Measurements from ENCODE around the gene SUSD3.

Gene SUSD3

DNA sequence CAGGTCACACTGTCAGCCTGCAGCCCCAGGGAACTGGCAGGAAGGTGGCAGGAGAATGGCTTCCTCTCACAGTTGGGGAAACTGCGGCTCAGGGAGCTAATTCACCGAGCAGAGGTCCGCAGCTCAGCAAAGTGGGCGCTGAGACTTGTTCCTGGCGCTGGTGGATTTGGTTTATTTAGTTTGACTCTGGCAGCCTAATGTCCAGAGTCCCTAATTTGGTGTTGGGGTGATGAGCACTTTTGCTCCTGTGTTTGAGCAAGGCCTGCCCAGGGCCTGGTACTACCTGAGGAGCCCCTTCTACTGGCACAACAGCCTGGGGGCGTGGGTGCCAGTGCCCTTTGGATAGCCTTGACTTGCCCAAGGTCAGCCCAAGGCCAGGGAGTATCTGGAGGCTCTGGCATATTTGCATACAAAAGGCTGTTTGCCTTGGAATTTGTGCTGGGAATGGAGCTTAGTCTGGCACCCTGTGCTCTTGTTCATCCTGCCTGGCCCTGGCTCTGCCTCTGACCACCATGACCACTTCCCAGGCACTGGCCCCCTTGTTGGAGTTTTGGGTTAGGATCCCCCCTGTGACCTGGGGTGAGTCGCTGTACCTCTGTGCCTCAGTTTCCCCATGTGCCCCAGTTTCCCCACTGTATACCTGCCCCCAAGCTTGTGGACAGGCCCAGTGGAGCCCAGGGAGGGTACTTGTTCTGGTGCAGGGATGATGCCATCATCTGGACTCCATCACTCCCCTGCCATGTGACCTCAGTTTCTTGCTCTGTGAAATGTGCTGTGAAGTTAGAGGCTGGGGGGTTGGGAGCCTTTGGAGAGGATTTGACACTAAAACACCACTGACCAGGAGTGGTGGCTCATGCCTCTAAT is 1.4 kb downstream of the SUSD3 start:
- H3K9me3 ChIP-seq (ENCODE audit: control insufficient read depth, low read length): no peaks in the 10 kb centered on the region
- no peaks in the 10 kb centered on the region for H3K79me2 ChIP-seq
- TF ChIP-seq, protein P1, sequence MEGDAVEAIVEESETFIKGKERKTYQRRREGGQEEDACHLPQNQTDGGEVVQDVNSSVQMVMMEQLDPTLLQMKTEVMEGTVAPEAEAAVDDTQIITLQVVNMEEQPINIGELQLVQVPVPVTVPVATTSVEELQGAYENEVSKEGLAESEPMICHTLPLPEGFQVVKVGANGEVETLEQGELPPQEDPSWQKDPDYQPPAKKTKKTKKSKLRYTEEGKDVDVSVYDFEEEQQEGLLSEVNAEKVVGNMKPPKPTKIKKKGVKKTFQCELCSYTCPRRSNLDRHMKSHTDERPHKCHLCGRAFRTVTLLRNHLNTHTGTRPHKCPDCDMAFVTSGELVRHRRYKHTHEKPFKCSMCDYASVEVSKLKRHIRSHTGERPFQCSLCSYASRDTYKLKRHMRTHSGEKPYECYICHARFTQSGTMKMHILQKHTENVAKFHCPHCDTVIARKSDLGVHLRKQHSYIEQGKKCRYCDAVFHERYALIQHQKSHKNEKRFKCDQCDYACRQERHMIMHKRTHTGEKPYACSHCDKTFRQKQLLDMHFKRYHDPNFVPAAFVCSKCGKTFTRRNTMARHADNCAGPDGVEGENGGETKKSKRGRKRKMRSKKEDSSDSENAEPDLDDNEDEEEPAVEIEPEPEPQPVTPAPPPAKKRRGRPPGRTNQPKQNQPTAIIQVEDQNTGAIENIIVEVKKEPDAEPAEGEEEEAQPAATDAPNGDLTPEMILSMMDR (IDR thresholded peaks at IDR 0.05): no peak
- no peaks in the 10 kb centered on the region for H3K4me1 ChIP-seq
- no peak overlapping the region for H3K4me2 ChIP-seq (ENCODE audit: low read length)
- H3K4me3 ChIP-seq (ENCODE audit: low read depth, low read length): no peak overlapping the region
- no peaks in the 10 kb centered on the region for H3K27me3 ChIP-seq (ENCODE audit: control insufficient read depth, insufficient read depth, low read length)
- H3K36me3 ChIP-seq (ENCODE audit: control insufficient read depth, insufficient read depth, low read length): no peaks in the 10 kb centered on the region
- no peak overlapping the region for H3K9ac ChIP-seq
- H2AFZ ChIP-seq: no peak overlapping the region
- no peak overlapping the region for H3K27ac ChIP-seq

DNA sequence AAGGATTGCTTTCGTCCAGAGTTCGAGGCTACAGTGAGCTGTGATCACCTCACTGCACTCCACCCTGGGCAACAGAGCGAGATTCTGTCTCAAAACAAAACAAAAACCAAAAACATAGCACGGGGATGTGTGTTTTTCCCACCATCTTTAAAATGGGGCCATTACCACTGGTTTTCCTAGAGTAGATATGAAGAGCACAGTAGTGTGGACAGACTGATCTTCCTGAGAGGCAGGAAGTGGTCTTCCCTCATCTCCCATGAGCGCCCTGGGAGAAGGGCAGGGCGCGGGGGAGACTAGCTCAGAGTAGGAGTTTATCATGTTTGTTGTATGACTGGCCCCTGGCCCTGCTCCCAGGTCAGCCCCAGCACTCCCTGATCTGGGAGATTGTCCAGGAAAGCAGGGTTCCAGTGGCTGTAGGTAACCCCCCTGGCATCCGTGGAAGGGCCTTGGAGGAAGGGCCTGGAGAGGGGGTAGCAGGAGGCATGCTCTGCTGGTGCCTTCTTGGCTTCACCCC is 2.3 kb downstream of the SUSD3 start:
- Histone ChIP-seq H3K9ac (no peak overlapping the region), H3K27me3 (ENCODE audit: control insufficient read depth, insufficient read depth, low read length) (no peaks in the 10 kb centered on the region), H3K79me2 (no peaks in the 10 kb centered on the region), H3K4me1 (no peaks in the 10 kb centered on the region), H3K4me2 (ENCODE audit: low read length) (no peak overlapping the region), H3K36me3 (ENCODE audit: control insufficient read depth, insufficient read depth, low read length) (no peaks in the 10 kb centered on the region), H3K9me3 (ENCODE audit: control insufficient read depth, low read length) (no peaks in the 10 kb centered on the region), H3K27ac (no peak overlapping the region), H3K4me3 (ENCODE audit: low read depth, low read length) (no peak overlapping the region), H2AFZ (no peak overlapping the region)
- TF ChIP-seq, protein P1 (IDR thresholded peaks at IDR 0.05): no peak

DNA sequence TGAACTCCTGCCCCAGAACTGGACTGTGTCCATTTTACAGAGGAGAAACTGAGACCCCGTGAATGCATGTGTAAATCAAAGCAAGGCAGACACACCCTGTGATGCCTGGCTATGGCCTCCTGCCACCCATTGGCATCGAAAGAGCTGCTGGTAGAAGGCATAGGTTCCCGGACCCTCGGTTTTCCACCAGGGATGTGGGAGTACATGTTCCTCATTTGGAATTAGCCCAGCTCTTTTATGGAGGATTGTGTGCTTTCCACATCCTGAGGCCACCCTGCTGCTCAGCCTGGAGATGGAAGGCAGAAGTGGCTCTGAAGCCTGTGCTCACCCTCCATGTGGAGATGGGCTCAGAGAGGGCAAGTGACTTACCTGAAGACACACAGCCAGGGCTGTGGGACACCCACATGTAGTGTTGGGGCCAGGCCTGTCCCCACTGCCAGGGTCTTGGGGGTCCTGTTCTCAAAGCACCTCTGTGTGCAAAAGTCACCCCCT is 2.8 kb downstream of the SUSD3 start:
- Histone ChIP-seq H3K27me3 (ENCODE audit: control insufficient read depth, insufficient read depth, low read length) (no peaks in the 10 kb centered on the region), H3K79me2 (no peaks in the 10 kb centered on the region), H3K4me1 (no peaks in the 10 kb centered on the region), H3K9ac (no peak overlapping the region), H3K27ac (no peak overlapping the region), H3K4me3 (ENCODE audit: low read depth, low read length) (no peak overlapping the region), H3K36me3 (ENCODE audit: control insufficient read depth, insufficient read depth, low read length) (no peaks in the 10 kb centered on the region), H3K4me2 (ENCODE audit: low read length) (no peak overlapping the region), H3K9me3 (ENCODE audit: control insufficient read depth, low read length) (no peaks in the 10 kb centered on the region), H2AFZ (no peak overlapping the region)
- TF ChIP-seq, protein P1 (IDR thresholded peaks at IDR 0.05): no peak

DNA sequence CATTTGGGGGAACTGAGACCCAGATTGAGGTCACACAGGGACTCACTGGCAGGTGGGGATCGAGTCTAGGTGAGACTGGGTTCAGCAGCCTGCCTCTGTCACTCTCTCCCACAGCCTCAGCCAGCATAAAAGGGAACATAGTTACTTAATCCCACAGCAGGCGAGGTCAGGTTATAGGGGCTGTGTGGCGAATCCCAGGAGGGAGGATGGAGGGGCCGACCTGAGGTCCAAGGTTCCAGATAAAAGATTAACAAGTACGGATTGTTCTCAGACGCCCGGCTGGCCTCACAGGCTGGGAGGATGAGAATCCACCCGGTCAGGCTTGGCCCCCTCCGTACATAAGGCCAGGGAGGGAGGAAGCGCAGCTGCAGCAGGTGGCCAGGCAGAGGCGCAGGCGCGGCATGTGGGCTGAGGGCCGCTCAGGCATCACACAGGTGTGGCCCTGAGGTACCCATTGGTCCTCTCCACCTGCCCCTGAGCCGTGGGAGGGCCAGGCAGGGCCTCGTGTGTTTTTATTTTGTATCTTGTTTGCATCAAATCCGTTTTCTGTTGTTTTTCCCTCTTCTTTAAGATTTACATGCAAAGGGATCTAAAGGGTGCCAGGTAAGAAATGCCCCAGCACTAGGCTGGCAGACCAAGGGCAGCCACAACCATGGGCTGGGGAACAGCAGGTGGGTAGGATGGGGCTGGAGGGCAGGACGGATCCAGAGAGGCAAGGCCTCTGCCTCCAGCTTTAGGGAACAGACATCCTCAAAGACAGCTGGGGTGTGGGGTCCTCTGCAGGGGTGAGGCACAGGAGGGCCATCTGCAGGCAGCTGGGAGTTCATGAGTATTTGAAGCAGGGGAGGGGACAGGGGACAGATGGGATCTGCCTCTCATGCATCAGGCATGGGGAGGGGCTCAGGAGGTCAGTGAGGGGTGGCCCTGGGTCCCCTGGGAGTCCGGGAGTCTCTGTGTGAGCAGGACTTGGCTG is 3.6 kb downstream of the SUSD3 start:
- no peak overlapping the region for H2AFZ ChIP-seq
- no peak overlapping the region for H3K4me2 ChIP-seq (ENCODE audit: low read length)
- no peaks in the 10 kb centered on the region for H3K9me3 ChIP-seq (ENCODE audit: control insufficient read depth, low read length)
- TF ChIP-seq, protein P1 (IDR thresholded peaks at IDR 0.05): no peak
- H3K36me3 ChIP-seq (ENCODE audit: control insufficient read depth, insufficient read depth, low read length): no peaks in the 10 kb centered on the region
- no peak overlapping the region for H3K27ac ChIP-seq
- no peaks in the 10 kb centered on the region for H3K79me2 ChIP-seq
- H3K9ac ChIP-seq: no peak overlapping the region
- H3K4me1 ChIP-seq: no peaks in the 10 kb centered on the region
- H3K27me3 ChIP-seq (ENCODE audit: control insufficient read depth, insufficient read depth, low read length): no peaks in the 10 kb centered on the region
- H3K4me3 ChIP-seq (ENCODE audit: low read depth, low read length): no peak overlapping the region
